Activated CD8-positive, alpha-beta T cell treated with anti-CD3 and anti-CD28 coated beads for 36 hours (primary cell): Measurements from ENCODE around the gene SOD2. TPM values are rescaled to one million over a fixed set of nuclear protein-coding genes. Genes with fewer than 3 reads are reported as not detected.

Experiments
- ATAC-seq: fragments of 200-7000 bp; cut with Tn5 transposase; one replicate; pipeline ENCODE4 v1.10.0; 2021; ENCODE audit warnings: mild to moderate bottlenecking, moderate library complexity
- CTCF ChIA-PET: fragments of 350-600 bp; sonication (Branson Sonifier 250); formaldehyde crosslinking; loops from one replicate; lab custom pipeline; 2021; ENCODE audit warnings: antibody characterized with exemption; lab: Charles Lee
- POLR2A ChIA-PET: fragments of 350-600 bp; sonication (Branson Sonifier 250); formaldehyde crosslinking; loops from one replicate; lab custom pipeline; 2021; ENCODE audit warnings: antibody characterized with exemption; lab: Charles Lee
- DNase-seq: peaks from one replicate; pipeline ENCODE4 v3.0.0-alpha.2; 2020
- H3K27ac Mint-ChIP-seq: one replicate; pipeline ENCODE4 v1.8.0; 2021; ENCODE audit warnings: mild to moderate bottlenecking, mixed read lengths
- H3K27me3 Mint-ChIP-seq: one replicate; pipeline ENCODE4 v1.8.0; 2021; ENCODE audit warnings: mixed read lengths
- H3K36me3 Mint-ChIP-seq: one replicate; pipeline ENCODE4 v1.8.0; 2021; ENCODE audit warnings: low read depth, mixed read lengths
- H3K4me1 Mint-ChIP-seq: one replicate; pipeline ENCODE4 v1.8.0; 2021; ENCODE audit warnings: low read depth, mixed read lengths
- H3K4me3 Mint-ChIP-seq: one replicate; pipeline ENCODE4 v1.8.0; 2021; ENCODE audit warnings: mild to moderate bottlenecking, moderate library complexity, mixed read lengths
- H3K9me3 Mint-ChIP-seq: one replicate; pipeline ENCODE4 v1.8.0; 2021; ENCODE audit warnings: mixed read lengths
- intact Hi-C: fragments of 100-400 bp; cut with micrococcal nuclease; formaldehyde crosslinking; loops from one replicate; pipeline ENCODE4 v1.10.0; 2022
- total RNA-seq, 2 experiments: library from RNA; stranded (reverse); gene quantifications; one replicate each; pipeline ENCODE4 v1.2.3, GENCODE V29; 2021
- TF ChIP-seq, protein P1 (sequence below): fragments of 200-600 bp; IDR thresholded peaks from one replicate; pipeline ENCODE4 v1.8.0; 2022; ENCODE audit warnings: antibody characterized with exemption, mild to moderate bottlenecking

The SOD2 gene
- total RNA-seq, 2 experiments from 2014 or later = 95.5 to 105 TPM

DNA sequence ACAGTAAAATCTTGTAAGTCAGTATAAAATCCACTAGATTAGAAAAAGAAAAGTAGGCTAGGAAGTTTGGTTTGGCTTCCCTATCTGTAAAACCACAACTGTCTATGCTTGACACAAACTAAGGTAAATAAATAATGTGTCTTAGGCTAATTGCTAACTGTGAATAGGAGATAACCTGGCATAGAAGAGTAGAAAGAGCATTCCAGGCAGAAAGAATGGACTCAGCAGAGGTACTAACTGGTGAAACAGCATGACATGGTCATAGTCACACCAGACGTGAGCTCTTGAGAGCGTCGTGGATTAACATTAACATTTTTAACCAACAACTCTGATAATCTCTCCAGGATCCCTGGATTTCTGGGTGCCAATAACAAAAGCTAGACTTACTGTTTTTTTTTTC, 25.6 kb upstream of the SOD2 start:
- Mint-ChIP-seq H3K36me3 (peaks cover 14% of the 10 kb centered on the region), H3K27me3 (no peaks in the 10 kb centered on the region), H3K4me3 (no peak overlapping the region), H3K9me3 (no peaks in the 10 kb centered on the region), H3K4me1 (peaks cover 8% of the 10 kb centered on the region), H3K27ac (no peak overlapping the region)
- ATAC-seq (no peak), DNase-seq (no peak)
- ChIA-PET POLR2A (interaction anchor here (1.2 to 2.2 kb wide), 3 partner anchors 8 to 72 kb away, joined by 3 to 12 read pairs (median 6); partner anchors contain the start of genes MRPL18, SOD2 and WTAP), CTCF (interaction anchor here (1.1 to 2.7 kb wide), 3 partner anchors 8 to 72 kb away, joined by 3 to 14 read pairs (median 3); partner anchors contain the start of gene MRPL18)
- TF ChIP-seq, protein P1, sequence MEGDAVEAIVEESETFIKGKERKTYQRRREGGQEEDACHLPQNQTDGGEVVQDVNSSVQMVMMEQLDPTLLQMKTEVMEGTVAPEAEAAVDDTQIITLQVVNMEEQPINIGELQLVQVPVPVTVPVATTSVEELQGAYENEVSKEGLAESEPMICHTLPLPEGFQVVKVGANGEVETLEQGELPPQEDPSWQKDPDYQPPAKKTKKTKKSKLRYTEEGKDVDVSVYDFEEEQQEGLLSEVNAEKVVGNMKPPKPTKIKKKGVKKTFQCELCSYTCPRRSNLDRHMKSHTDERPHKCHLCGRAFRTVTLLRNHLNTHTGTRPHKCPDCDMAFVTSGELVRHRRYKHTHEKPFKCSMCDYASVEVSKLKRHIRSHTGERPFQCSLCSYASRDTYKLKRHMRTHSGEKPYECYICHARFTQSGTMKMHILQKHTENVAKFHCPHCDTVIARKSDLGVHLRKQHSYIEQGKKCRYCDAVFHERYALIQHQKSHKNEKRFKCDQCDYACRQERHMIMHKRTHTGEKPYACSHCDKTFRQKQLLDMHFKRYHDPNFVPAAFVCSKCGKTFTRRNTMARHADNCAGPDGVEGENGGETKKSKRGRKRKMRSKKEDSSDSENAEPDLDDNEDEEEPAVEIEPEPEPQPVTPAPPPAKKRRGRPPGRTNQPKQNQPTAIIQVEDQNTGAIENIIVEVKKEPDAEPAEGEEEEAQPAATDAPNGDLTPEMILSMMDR = no peak
- intact Hi-C loops = no loop called here

DNA sequence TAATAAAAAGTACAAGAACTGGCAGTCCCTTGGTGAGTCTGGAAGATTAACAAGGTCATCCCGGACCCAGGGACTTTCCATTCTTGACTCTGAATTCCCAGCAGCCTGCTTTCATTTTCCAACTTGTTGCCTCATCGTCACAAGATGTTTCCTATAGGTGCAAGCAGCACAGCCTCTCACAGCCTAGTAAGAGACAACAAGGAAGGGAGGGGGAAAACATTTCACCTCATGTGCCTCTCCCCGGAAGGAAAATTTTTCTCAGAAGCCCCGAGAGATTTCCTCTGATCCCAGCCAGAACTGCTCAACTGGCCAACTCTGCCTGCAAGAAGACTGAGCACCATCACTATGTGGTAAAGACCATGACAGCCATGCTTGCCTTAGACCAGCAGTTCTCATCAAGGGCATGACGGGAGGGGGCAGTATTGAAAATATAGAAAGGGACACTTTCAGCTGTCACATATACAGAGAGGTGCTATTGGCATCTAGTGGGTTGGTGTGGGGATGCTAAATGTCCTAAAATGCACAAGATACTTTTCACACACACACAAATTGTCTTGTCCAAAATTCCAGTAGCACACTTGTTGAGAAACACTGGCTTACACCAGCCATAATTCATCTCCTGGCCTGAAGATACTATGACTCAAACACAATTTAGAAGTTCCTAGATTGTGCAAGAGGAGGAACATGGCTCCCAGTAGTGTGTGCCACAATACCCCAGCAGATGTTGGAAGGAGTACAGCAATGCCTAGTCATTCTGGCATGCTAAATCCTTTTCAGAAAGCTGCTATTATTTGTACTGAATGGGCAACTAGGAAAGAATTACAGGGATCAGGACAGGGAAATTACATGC, 23.4 kb upstream of the SOD2 start:
- no peak for DNase-seq
- no peak for ATAC-seq
- Mint-ChIP-seq H3K4me3 (no peak overlapping the region), H3K36me3 (no peaks in the 10 kb centered on the region), H3K27ac (no peak overlapping the region), H3K4me1 (no peaks in the 10 kb centered on the region), H3K27me3 (no peaks in the 10 kb centered on the region), H3K9me3 (no peaks in the 10 kb centered on the region)
- intact Hi-C loops = no loop called here
- CTCF ChIA-PET = no interaction called here
- TF ChIP-seq, protein P1 = no peak
- POLR2A ChIA-PET = interaction anchor here (2.1 kb wide), 1 partner anchor 10 kb away, joined by 12 read pairs; the partner anchor contains the start of gene WTAP

DNA sequence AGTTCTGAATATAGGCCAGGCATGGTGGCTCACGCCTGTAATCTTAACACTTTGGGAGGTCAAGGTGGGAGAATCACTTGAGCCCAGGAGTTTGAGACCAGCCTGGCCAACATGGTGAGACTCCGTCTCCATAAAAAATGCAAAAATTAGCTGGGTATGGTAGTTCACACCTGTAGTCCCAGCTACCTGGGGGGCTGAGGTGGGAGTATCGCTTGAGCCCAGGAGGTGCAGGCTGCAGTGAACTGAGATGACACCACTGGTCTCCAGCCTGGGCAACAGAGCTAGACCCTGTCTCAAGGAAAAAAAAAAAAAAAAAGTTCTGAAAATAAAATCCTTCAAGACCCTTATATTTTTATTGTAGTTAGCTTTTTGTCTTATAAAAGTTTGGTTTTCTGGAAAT, 22.6 kb upstream of the SOD2 start:
- POLR2A ChIA-PET = no interaction called here

DNA sequence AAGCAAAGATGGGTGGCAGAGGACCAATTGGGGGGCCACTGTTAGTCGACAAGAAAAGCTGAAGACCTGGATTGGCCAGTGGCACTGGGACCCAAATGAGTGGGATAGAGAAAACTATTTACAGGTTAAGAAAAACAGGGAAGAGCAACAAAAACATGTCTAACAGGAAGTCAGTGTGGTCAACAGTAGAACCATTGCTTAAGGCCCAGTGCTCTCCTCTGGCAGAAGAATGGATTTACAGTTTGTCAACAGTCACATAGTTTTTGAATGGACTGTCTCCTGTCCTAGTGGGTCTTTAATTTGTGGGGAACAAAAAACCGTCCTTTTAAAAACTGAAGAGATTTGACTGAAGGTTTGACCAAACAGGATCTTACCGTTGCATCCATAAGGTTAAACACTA, 22.1 kb upstream of the SOD2 start:
- H3K27ac Mint-ChIP-seq = no peak overlapping the region
- H3K9me3 Mint-ChIP-seq = no peaks in the 10 kb centered on the region
- DNase-seq (no peak), ATAC-seq (no peak)
- H3K36me3 Mint-ChIP-seq = no peaks in the 10 kb centered on the region
- POLR2A ChIA-PET = no interaction called here
- no peak overlapping the region for H3K4me3 Mint-ChIP-seq
- no peaks in the 10 kb centered on the region for H3K4me1 Mint-ChIP-seq
- H3K27me3 Mint-ChIP-seq = no peaks in the 10 kb centered on the region
- CTCF ChIA-PET = no interaction called here
- TF ChIP-seq, protein P1 = no peak
- intact Hi-C loops = no loop called here

More for the DNA sequence above, 22.6 kb upstream of the SOD2 start:
- TF ChIP-seq, protein P1 = no peak
- CTCF ChIA-PET = no interaction called here
- Mint-ChIP-seq H3K27ac (no peak overlapping the region), H3K4me1 (no peaks in the 10 kb centered on the region), H3K4me3 (no peak overlapping the region), H3K36me3 (no peaks in the 10 kb centered on the region), H3K9me3 (no peaks in the 10 kb centered on the region), H3K27me3 (no peaks in the 10 kb centered on the region)
- DNase-seq (no peak), ATAC-seq (no peak)
- intact Hi-C loops = no loop called here

DNA sequence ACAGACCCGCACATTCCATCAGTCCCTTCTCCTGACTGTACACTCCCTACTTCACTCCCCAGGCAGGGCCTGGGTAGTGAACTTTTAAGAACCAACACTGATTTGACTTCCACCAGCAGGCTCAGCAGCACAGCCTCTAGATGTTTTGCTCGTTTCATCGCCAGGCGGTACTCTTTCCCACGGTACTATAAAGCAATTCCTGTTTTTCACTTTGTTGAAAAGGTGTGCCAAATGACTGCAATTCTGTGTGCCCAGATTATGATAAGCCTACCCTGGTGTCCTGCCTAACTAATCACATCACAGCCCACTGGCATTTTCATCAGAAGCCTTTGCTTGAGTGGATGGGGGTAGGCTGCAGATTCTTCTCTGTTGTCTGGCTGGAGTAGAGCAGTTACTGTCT, 21.4 kb upstream of the SOD2 start:
- ChIA-PET CTCF (no interaction called here), POLR2A (interaction anchor here (2.0 kb wide), 1 partner anchor 13 kb away, joined by 7 read pairs; the partner anchor contains the start of gene WTAP)
- Mint-ChIP-seq H3K36me3 (no peaks in the 10 kb centered on the region), H3K27ac (no peak overlapping the region), H3K4me3 (no peak overlapping the region), H3K27me3 (no peaks in the 10 kb centered on the region), H3K9me3 (no peaks in the 10 kb centered on the region), H3K4me1 (no peaks in the 10 kb centered on the region)
- ATAC-seq (no peak), DNase-seq (no peak)
- TF ChIP-seq, protein P1 = no peak
- intact Hi-C loops = no loop called here
